ENCODE results near the gene UIMC1. TPM values are rescaled to one million over a fixed set of nuclear protein-coding genes. Genes with fewer than 3 reads are reported as not detected.

UIMC1 gene
- total RNA-seq, 2 experiments from 2014 or later = 42.7 to 78.5 TPM

DNA sequence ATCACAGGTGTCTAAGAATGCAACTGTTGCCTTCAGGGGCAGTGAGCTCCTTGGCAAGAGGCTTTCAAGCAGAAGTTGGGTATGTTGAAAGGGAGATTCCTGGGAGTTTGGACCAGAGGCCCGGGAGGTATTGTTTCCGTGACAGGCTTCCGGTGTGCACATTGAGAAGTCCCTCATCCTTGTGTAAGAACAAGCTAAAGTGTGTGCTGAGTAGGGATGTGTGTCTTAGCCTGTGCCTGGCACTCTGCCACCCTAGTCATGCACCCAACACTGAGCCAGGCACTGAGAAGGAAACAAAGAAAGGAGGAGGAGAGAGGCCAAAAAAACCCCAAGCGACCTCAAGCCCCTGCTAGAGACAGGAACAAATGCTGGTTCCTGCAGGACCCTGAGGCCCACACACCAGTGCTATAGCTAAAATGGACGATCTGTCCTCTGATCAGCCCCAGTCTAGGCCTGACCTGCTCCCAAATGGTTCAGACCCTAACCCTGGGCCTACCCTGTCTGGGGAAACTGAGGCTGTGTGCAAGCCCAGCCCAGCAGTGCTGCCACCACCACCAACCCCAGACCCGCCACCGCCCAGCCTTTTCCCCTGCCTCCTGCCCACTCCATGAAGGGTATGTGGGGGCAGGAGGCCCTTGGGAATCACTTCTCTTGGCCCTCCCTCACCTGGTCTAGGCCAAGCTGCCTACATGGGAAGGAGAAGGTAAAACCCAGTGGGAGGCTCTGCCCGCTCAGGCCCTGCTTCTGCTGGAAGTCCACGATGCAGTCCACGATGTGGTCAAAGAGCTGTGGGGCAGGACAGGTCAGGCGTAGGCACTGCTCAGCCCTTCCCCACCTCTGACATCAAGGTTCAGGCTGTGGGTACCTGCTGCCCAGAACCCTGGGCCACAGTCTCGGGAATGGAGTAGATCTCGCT is 120.0 kb downstream of the UIMC1 start:
- H3K4me1 ChIP-seq (ENCODE audit: insufficient read depth, low read length, poor library complexity, severe bottlenecking) = peaks cover 11% of the 10 kb centered on the region
- H3K9me2 ChIP-seq (ENCODE audit: insufficient read depth, low read length) = no peaks in the 10 kb centered on the region
- ChIA-PET POLR2A (interaction anchor here (0.7 to 1.0 kb wide), 2 partner anchors 125 to 486 kb away, joined by 3 to 4 read pairs; no protein-coding TSS in a partner anchor), CTCF (ENCODE audit: unreplicated experiment) (no interaction called here)
- H3K27ac ChIP-seq (ENCODE audit: low read depth, low read length, poor library complexity, severe bottlenecking) = no peak overlapping the region
- TF ChIP-seq, protein P1, sequence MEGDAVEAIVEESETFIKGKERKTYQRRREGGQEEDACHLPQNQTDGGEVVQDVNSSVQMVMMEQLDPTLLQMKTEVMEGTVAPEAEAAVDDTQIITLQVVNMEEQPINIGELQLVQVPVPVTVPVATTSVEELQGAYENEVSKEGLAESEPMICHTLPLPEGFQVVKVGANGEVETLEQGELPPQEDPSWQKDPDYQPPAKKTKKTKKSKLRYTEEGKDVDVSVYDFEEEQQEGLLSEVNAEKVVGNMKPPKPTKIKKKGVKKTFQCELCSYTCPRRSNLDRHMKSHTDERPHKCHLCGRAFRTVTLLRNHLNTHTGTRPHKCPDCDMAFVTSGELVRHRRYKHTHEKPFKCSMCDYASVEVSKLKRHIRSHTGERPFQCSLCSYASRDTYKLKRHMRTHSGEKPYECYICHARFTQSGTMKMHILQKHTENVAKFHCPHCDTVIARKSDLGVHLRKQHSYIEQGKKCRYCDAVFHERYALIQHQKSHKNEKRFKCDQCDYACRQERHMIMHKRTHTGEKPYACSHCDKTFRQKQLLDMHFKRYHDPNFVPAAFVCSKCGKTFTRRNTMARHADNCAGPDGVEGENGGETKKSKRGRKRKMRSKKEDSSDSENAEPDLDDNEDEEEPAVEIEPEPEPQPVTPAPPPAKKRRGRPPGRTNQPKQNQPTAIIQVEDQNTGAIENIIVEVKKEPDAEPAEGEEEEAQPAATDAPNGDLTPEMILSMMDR (conservative IDR thresholded peaks at IDR 0.05; ENCODE audit: low read length) = no peak
- TF ChIP-seq EZH2phosphoT487 (IDR thresholded peaks at IDR 0.05; ENCODE audit: borderline replicate concordance, low read depth, low read length) = no peak
- H3K36me3 ChIP-seq (ENCODE audit: insufficient read depth, low read length) = no peaks in the 10 kb centered on the region
- no peak overlapping the region for H3K4me3 ChIP-seq (ENCODE audit: low read depth, low read length, poor library complexity, severe bottlenecking)
- H3K79me2 ChIP-seq (ENCODE audit: insufficient read depth, low read depth, low read length) = no peaks in the 10 kb centered on the region
- H4K20me1 ChIP-seq (ENCODE audit: insufficient read depth, low read length) = no peaks in the 10 kb centered on the region
- DNase-seq (ENCODE audit: low spot score) = no peak
- intact Hi-C loops (cut with micrococcal nuclease; ENCODE audit: unreplicated experiment) = no loop called here
- BruUV-seq (replicated peaks) = no TSS peak
- H3K4me2 ChIP-seq (ENCODE audit: low read length) = no peak overlapping the region
- no peaks in the 10 kb centered on the region for H3K9me3 ChIP-seq (ENCODE audit: low read length)
- no peak overlapping the region for H2AFZ ChIP-seq (ENCODE audit: low read length)

DNA sequence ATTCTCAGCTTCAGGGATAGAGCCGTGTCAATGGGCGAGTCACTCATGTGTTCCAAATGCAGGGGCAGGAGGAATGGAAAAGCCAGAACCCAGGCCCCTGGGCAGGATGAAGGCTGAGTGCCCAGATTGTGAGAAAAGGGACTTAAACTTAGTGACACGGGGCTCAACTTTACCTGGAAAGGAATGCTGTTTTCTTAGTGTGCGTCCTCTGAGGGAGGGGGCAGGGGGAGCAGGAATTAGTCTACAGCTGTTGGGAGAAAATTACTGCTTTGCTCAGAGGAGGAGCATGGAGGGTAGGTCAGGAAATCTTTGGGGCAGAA is 122.0 kb downstream of the UIMC1 start:
- H3K36me3 ChIP-seq (ENCODE audit: insufficient read depth, low read length) = no peaks in the 10 kb centered on the region
- DNase-seq (ENCODE audit: low spot score) = no peak
- BruUV-seq (replicated peaks) = no TSS peak
- H2AFZ ChIP-seq (ENCODE audit: low read length) = peak overlapping the region; percentile 27; the same call in 1 of the 2 replicates
- ChIA-PET CTCF (ENCODE audit: unreplicated experiment) (no interaction called here), POLR2A (no interaction called here)
- H3K27ac ChIP-seq (ENCODE audit: low read depth, low read length, poor library complexity, severe bottlenecking) = no peak overlapping the region
- no peak overlapping the region; the same call in 1 of the 2 replicates for H3K4me2 ChIP-seq (ENCODE audit: low read length)
- no peak overlapping the region for H3K4me3 ChIP-seq (ENCODE audit: low read depth, low read length, poor library complexity, severe bottlenecking)
- H4K20me1 ChIP-seq (ENCODE audit: insufficient read depth, low read length) = no peaks in the 10 kb centered on the region
- peaks cover 11% of the 10 kb centered on the region for H3K4me1 ChIP-seq (ENCODE audit: insufficient read depth, low read length, poor library complexity, severe bottlenecking)
- no peaks in the 10 kb centered on the region for H3K9me2 ChIP-seq (ENCODE audit: insufficient read depth, low read length)
- intact Hi-C loops (cut with micrococcal nuclease; ENCODE audit: unreplicated experiment) = no loop called here
- no peaks in the 10 kb centered on the region for H3K79me2 ChIP-seq (ENCODE audit: insufficient read depth, low read depth, low read length)
- H3K9me3 ChIP-seq (ENCODE audit: low read length) = no peaks in the 10 kb centered on the region
- TF ChIP-seq EZH2phosphoT487 (IDR thresholded peaks at IDR 0.05; ENCODE audit: borderline replicate concordance, low read depth, low read length) = no peak
- TF ChIP-seq, protein P1 (conservative IDR thresholded peaks at IDR 0.05; ENCODE audit: low read length) = no peak
